Measurements from ENCODE around the gene SIRPA.
A peak's percentile ranks its signal among the peaks of the same experiment; 100 is the strongest.

GRCh38 chr20:1900321-1900801 lies 5.2 kb downstream of the SIRPA start:
- peak; percentile 61 for TF ChIP-seq CTCF (IDR thresholded peaks at IDR 0.05; ENCODE audit: low read depth, low read length, poor library complexity, severe bottlenecking)
- no peak for TF ChIP-seq EZH2phosphoT487 (IDR thresholded peaks at IDR 0.05; ENCODE audit: borderline replicate concordance, low read length)
